Neuronal stem cell (in vitro differentiated cells): ENCODE measurements around the gene ZNF24.

Experiments used
- DNase-seq: peaks from one replicate; pipeline ENCODE4 v3.0.0-alpha.2; 2013; ENCODE audit warnings: low spot score
- H2AFZ ChIP-seq: one replicate; pipeline ENCODE4 v1.6.1; 2013; ENCODE audit warnings: mild to moderate bottlenecking, low read length, inconsistent platforms
- H2AK5ac ChIP-seq: 2 replicates; pipeline ENCODE4 v1.6.1; 2013; ENCODE audit warnings: low read depth, mild to moderate bottlenecking, inconsistent platforms, low read length, moderate library complexity, mixed read lengths
- H2BK120ac ChIP-seq: 2 replicates; pipeline ENCODE4 v1.6.1; 2013; ENCODE audit warnings: low read depth, mild to moderate bottlenecking, inconsistent platforms, low read length, moderate library complexity, mixed read lengths
- H2BK12ac ChIP-seq: one replicate; pipeline ENCODE4 v1.6.1; 2013; ENCODE audit warnings: low read length, inconsistent platforms
- H2BK15ac ChIP-seq: 2 replicates; pipeline ENCODE4 v1.6.1; 2013; ENCODE audit warnings: mild to moderate bottlenecking, low read length, inconsistent platforms, mixed read lengths
- H2BK5ac ChIP-seq: one replicate; pipeline ENCODE4 v1.6.1; 2013; ENCODE audit warnings: inconsistent platforms, mild to moderate bottlenecking, low read length, moderate library complexity
- H3K14ac ChIP-seq: one replicate; pipeline ENCODE4 v1.6.1; 2013; ENCODE audit warnings: low read length, inconsistent platforms
- H3K18ac ChIP-seq: 2 replicates; pipeline ENCODE4 v1.6.1; 2013; ENCODE audit warnings: low read length, inconsistent platforms
- H3K23ac ChIP-seq: 2 replicates; pipeline ENCODE4 v1.6.1; 2013; ENCODE audit warnings: low read depth, mild to moderate bottlenecking, mixed read lengths, low read length, inconsistent platforms; ENCODE audit not compliant: poor library complexity
- H3K27ac ChIP-seq: replicated peaks from 3 replicates; pipeline ENCODE4 v1.5.1; 2013; ENCODE audit warnings: low read length, inconsistent platforms
- H3K27me3 ChIP-seq, 3 experiments: 2 replicates each; pipeline ENCODE4 v1.6.1; 2013; ENCODE audit warnings: low read length in 3 of 3, mild to moderate bottlenecking in 2 of 3, inconsistent platforms in 1 of 3, low read depth in 1 of 3, mixed read lengths in 1 of 3, moderate library complexity in 1 of 3; ENCODE audit not compliant: control insufficient read depth in 3 of 3, insufficient read depth in 3 of 3
- H3K36me3 ChIP-seq, 2 donors: replicated peaks in 1 of 2; 2 replicates each; pipeline ENCODE4 v1.6.1; 2013; ENCODE audit warnings: low read length in 2 of 2; ENCODE audit not compliant: control insufficient read depth in 2 of 2, insufficient read depth in 2 of 2
- H3K4ac ChIP-seq: 2 replicates; pipeline ENCODE4 v1.6.1; 2013; ENCODE audit warnings: inconsistent platforms, mild to moderate bottlenecking, low read length, moderate library complexity
- H3K4me1 ChIP-seq, 2 donors: 1 replicate in 1 of 2; 2 replicates in 1 of 2; pipeline ENCODE4 v1.6.1; 2013; ENCODE audit warnings: low read length in 2 of 2, low read depth in 1 of 2; ENCODE audit not compliant: control insufficient read depth in 2 of 2, insufficient read depth in 1 of 2
- H3K4me2 ChIP-seq: one replicate; pipeline ENCODE4 v1.6.1; 2013; ENCODE audit warnings: mild to moderate bottlenecking, low read length, inconsistent platforms; ENCODE audit not compliant: insufficient read depth, poor library complexity, severe bottlenecking
- H3K4me3 ChIP-seq, 2 donors: 2 replicates each; pipeline ENCODE4 v1.5.1; 2013; ENCODE audit warnings: low read length in 2 of 2, mild to moderate bottlenecking in 2 of 2, inconsistent platforms in 1 of 2, moderate library complexity in 1 of 2
- H3K79me1 ChIP-seq: one replicate; pipeline ENCODE4 v1.6.1; 2013; ENCODE audit warnings: low read depth, mild to moderate bottlenecking, inconsistent platforms, low read length, moderate library complexity
- H3K9ac ChIP-seq: one replicate; pipeline ENCODE4 v1.6.1; 2013; ENCODE audit warnings: mild to moderate bottlenecking, low read depth, low read length, inconsistent platforms; ENCODE audit not compliant: poor library complexity
- H3K9me3 ChIP-seq, 2 donors: replicated peaks in 1 of 2; 2 replicates each; pipeline versions ENCODE3 to v1.6.1; 2013; ENCODE audit warnings: low read length in 2 of 2, mild to moderate bottlenecking in 2 of 2, inconsistent platforms in 1 of 2, low read depth in 1 of 2, mixed read lengths in 1 of 2, moderate library complexity in 1 of 2; ENCODE audit not compliant: control insufficient read depth in 2 of 2, insufficient read depth in 1 of 2
- H4K8ac ChIP-seq: one replicate; pipeline ENCODE4 v1.6.1; 2013; ENCODE audit warnings: low read depth, mild to moderate bottlenecking, inconsistent platforms, low read length, moderate library complexity
- H4K91ac ChIP-seq: one replicate; pipeline ENCODE4 v1.6.1; 2013; ENCODE audit warnings: low read length, low read depth, mild to moderate bottlenecking, inconsistent platforms; ENCODE audit not compliant: poor library complexity
- WGBS, 2 donors: extraction: QIAGEN DNeasy Blood & Tissue Kit; methylation state at CpG; one replicate each; pipeline ENCODE4 v1.1.7; 2013; ENCODE audit warnings: missing lambda C conversion rate in 2 of 2, mixed read lengths in 1 of 2; ENCODE audit not compliant: insufficient read length in 2 of 2, insufficient replicate concordance in 1 of 2; ENCODE audit errors: extremely low coverage in 2 of 2; 5-methylcytosine and 5-hydroxymethylcytosine counted together

Gene ZNF24

GRCh38 chr18:35311496-35311895 lies 32.7 kb downstream of the ZNF24 start:
- Histone ChIP-seq H2BK5ac (no peak overlapping the region), H2BK15ac (no peak overlapping the region), H3K36me3 (peaks cover 11 to 14% of the 10 kb centered on the region in 2 donors), H3K79me1 (no peaks in the 10 kb centered on the region), H2BK12ac (no peak overlapping the region), H2AK5ac (no peak overlapping the region), H4K91ac (no peak overlapping the region), H2BK120ac (no peak overlapping the region), H3K4me2 (no peak overlapping the region), H3K14ac (no peak overlapping the region), H3K4me3 (no peak overlapping the region), H3K9ac (no peak overlapping the region), H3K27me3 (no peaks in the 10 kb centered on the region), H3K27ac (no peak overlapping the region), H3K4ac (no peak overlapping the region), H3K18ac (no peak overlapping the region), H3K9me3 (peaks cover 16 to 40% of the 10 kb centered on the region in 2 donors), H4K8ac (no peak overlapping the region), H3K23ac (no peak overlapping the region), H3K4me1 (no peaks in the 10 kb centered on the region), H2AFZ (no peak overlapping the region)
- no CpG with 5 or more reads among the region's 2 CpGs for WGBS, 2 donors
- DNase-seq: no peak

GRCh38 chr18:35306588-35307250 lies 37.5 kb downstream of the ZNF24 start:
- Histone ChIP-seq H3K4me3 (no peak overlapping the region), H3K36me3 (peaks cover 18 to 47% of the 10 kb centered on the region in 2 donors)

GRCh38 chr18:35303610-35304009 lies 40.6 kb downstream of the ZNF24 start:
- Histone ChIP-seq H2BK12ac (no peak overlapping the region), H2AFZ (no peak overlapping the region), H3K27me3 (no peaks in the 10 kb centered on the region), H3K14ac (no peak overlapping the region), H3K79me1 (peaks cover 1% of the 10 kb centered on the region), H4K91ac (no peak overlapping the region), H2BK15ac (no peak overlapping the region), H3K36me3 (peaks cover 21 to 66% of the 10 kb centered on the region in 2 donors), H2AK5ac (no peak overlapping the region), H3K27ac (no peak overlapping the region), H3K18ac (no peak overlapping the region), H3K4me1 (no peaks in the 10 kb centered on the region), H3K23ac (no peak overlapping the region), H3K4ac (no peak overlapping the region), H2BK5ac (no peak overlapping the region), H4K8ac (no peak overlapping the region), H2BK120ac (no peak overlapping the region), H3K4me3 (no peak overlapping the region), H3K9ac (no peak overlapping the region), H3K4me2 (no peak overlapping the region), H3K9me3 (peaks cover 17 to 96% of the 10 kb centered on the region in 2 donors)
- WGBS, 2 donors: no CpG with 5 or more reads among the region's 4 CpGs
- DNase-seq: no peak

More at GRCh38 chr18:35306588-35307250, 37.5 kb downstream of the ZNF24 start:
- Histone ChIP-seq H2BK15ac (no peak overlapping the region), H3K27ac (no peak overlapping the region), H3K18ac (no peak overlapping the region), H2AFZ (no peak overlapping the region), H2AK5ac (no peak overlapping the region), H3K14ac (no peak overlapping the region), H3K79me1 (peaks cover 1% of the 10 kb centered on the region), H3K4me1 (no peaks in the 10 kb centered on the region), H3K9ac (no peak overlapping the region), H3K4me2 (no peak overlapping the region), H2BK120ac (no peak overlapping the region), H3K27me3 (no peaks in the 10 kb centered on the region), H3K4ac (no peak overlapping the region), H4K91ac (no peak overlapping the region), H3K23ac (no peak overlapping the region), H2BK12ac (no peak overlapping the region), H4K8ac (no peak overlapping the region), H2BK5ac (no peak overlapping the region), H3K9me3 (peaks cover 19 to 85% of the 10 kb centered on the region in 2 donors)
- WGBS, 2 donors: no CpG with 5 or more reads among the region's 5 CpGs
- DNase-seq: no peak

GRCh38 chr18:35296060-35296459 lies 48.2 kb downstream of the ZNF24 start:
- no peak overlapping the region for H3K4ac ChIP-seq
- no peak overlapping the region for H3K18ac ChIP-seq
- no peak overlapping the region for H3K23ac ChIP-seq
- H2BK120ac ChIP-seq: no peak overlapping the region
- no peak overlapping the region for H4K91ac ChIP-seq
- peaks cover under 1% of the 10 kb centered on the region in 2 donors for H3K4me1 ChIP-seq
- H2BK12ac ChIP-seq: no peak overlapping the region
- H2BK15ac ChIP-seq: no peak overlapping the region
- WGBS, 2 donors: no CpG with 5 or more reads among the region's 2 CpGs
- H3K27me3 ChIP-seq: no peaks in the 10 kb centered on the region
- no peak overlapping the region for H3K27ac ChIP-seq
- H3K4me3 ChIP-seq: no peak overlapping the region
- H3K79me1 ChIP-seq: no peaks in the 10 kb centered on the region
- DNase-seq: no peak
- peaks cover 8 to 60% of the 10 kb centered on the region in 2 donors for H3K9me3 ChIP-seq
- no peak overlapping the region for H2AK5ac ChIP-seq
- H3K9ac ChIP-seq: no peak overlapping the region
- no peak overlapping the region for H2BK5ac ChIP-seq
- no peak overlapping the region for H3K14ac ChIP-seq
- peaks cover 15 to 88% of the 10 kb centered on the region in 2 donors for H3K36me3 ChIP-seq
- no peak overlapping the region for H4K8ac ChIP-seq
- no peak overlapping the region for H2AFZ ChIP-seq
- no peak overlapping the region for H3K4me2 ChIP-seq
